ENCODE measurements around the gene MAMDC4. TPM values are rescaled to one million over a fixed set of nuclear protein-coding genes. Genes with fewer than 3 reads are reported as not detected.

The MAMDC4 gene
- total RNA-seq, 1 experiment from 2014 or later = 17.3 TPM

GRCh38 chr9:136826703-136827582 is 25.2 kb upstream of the MAMDC4 start:
- no peaks in the 10 kb centered on the region for H3K9me3 ChIP-seq (ENCODE audit: control insufficient read depth in 1 of 2, insufficient read depth in 1 of 2, low read depth in 1 of 2, low read length in 2 of 2)
- H3K9ac ChIP-seq (ENCODE audit: low read length) = no peak overlapping the region
- ChIA-PET CTCF (no interaction called here), RAD21 (ENCODE audit: low non-redundant PET in 1 of 2, low total read pairs in 2 of 2, uncharacterized antibody in 2 of 2, unreplicated experiment in 2 of 2) (no interaction called here), POLR2A (no interaction called here)
- intact Hi-C loops (cut with micrococcal nuclease) = no loop called here
- no peak overlapping the region for H3K4me3 ChIP-seq (replicated peaks in 1 of 2; ENCODE audit: low read depth in 1 of 2, low read length in 2 of 2)
- H3K4me1 ChIP-seq (ENCODE audit: control insufficient read depth in 1 of 2, insufficient read depth in 2 of 2, low read length in 2 of 2) = no peaks in the 10 kb centered on the region
- no peak for TF ChIP-seq RAD21 (IDR thresholded peaks at IDR 0.05; ENCODE audit: low read depth)
- no peak for TF ChIP-seq ZFX (IDR thresholded peaks at IDR 0.05)
- no peak for TF ChIP-seq REST (IDR thresholded peaks at IDR 0.05; ENCODE audit: low read depth)
- TF ChIP-seq, protein P1, sequence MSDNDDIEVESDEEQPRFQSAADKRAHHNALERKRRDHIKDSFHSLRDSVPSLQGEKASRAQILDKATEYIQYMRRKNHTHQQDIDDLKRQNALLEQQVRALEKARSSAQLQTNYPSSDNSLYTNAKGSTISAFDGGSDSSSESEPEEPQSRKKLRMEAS (IDR thresholded peaks at IDR 0.05) = no peak
- no peak for TF ChIP-seq SRF (IDR thresholded peaks at IDR 0.05; ENCODE audit: low read depth)
- TF ChIP-seq ZNF274 (IDR thresholded peaks at IDR 0.05; ENCODE audit: low read depth, low read length) = no peak
- TF ChIP-seq CBX3 (IDR thresholded peaks at IDR 0.05; ENCODE audit: low read depth) = no peak
- no peak overlapping the region for H3K4me2 ChIP-seq (ENCODE audit: low read length)
- H3K9me2 ChIP-seq (ENCODE audit: insufficient read depth) = no peaks in the 10 kb centered on the region
- peaks cover 8 to 13% of the 10 kb centered on the region in 2 experiments for H3K36me3 ChIP-seq (ENCODE audit: control insufficient read depth in 1 of 2, insufficient read depth in 2 of 2, low read length in 2 of 2)
- no peak for DNase-seq (ENCODE audit: low read depth, low spot score)
- ATAC-seq = no peak
- no peaks in the 10 kb centered on the region; the same call in 1 of the 2 replicates for H3K79me2 ChIP-seq (ENCODE audit: insufficient read depth, low read length)
- no TSS peak for BruUV-seq (replicated peaks)
- H3K27ac ChIP-seq (ENCODE audit: low read depth, low read length) = no peak overlapping the region
- H4K20me1 ChIP-seq (ENCODE audit: insufficient read depth) = no peaks in the 10 kb centered on the region
- H3K27me3 ChIP-seq (ENCODE audit: insufficient read depth, low read length) = no peaks in the 10 kb centered on the region
- H2AFZ ChIP-seq (ENCODE audit: low read depth, low read length, poor library complexity, severe bottlenecking) = no peak overlapping the region
